Gastroesophageal sphincter (tissue), 3 donors: ENCODE measurements around the gene EIF3D.

ENCODE experiments used
- CTCF ChIP-seq, 4 experiments: fragments of 200-600 bp in 2 of 4; fragments of 450-650 bp in 2 of 4; sonication (generic) in 1 of 4; IDR thresholded peaks; one replicate each; pipeline ENCODE4 v1.5.1; 2017 to 2019; ENCODE audit warnings: antibody characterized with exemption in 4 of 4, mild to moderate bottlenecking in 2 of 4, moderate library complexity in 2 of 4
- EP300 ChIP-seq: sonication (generic); formaldehyde crosslinking; IDR thresholded peaks from one replicate; pipeline ENCODE4 v1.6.1; 2017; ENCODE audit warnings: antibody characterized with exemption, mild to moderate bottlenecking
- POLR2A ChIP-seq, 2 donors: fragments of 450-650 bp; IDR thresholded peaks; one replicate each; pipeline ENCODE4 v1.6.1; 2017; ENCODE audit warnings: antibody characterized with exemption in 2 of 2, mild to moderate bottlenecking in 2 of 2, moderate library complexity in 1 of 2
- POLR2AphosphoS5 ChIP-seq: sonication (generic); formaldehyde crosslinking; IDR thresholded peaks from one replicate; pipeline ENCODE4 v1.6.1; 2017; ENCODE audit warnings: antibody characterized with exemption

GRCh38 chr22:36538529-36538928, 9.6 kb upstream of the EIF3D start:
- TF ChIP-seq CTCF (IDR thresholded peaks at IDR 0.05) (no peak), POLR2A (IDR thresholded peaks at IDR 0.05) (no peak), POLR2AphosphoS5 (no peak), EP300 (no peak)
